GM15510 (cell line): ENCODE data around the gene GRM1.

Experiments used
- POLR2A ChIP-seq: IDR thresholded peaks from 3 replicates; pipeline ENCODE4 v1.6.1; 2011; ENCODE audit warnings: borderline replicate concordance; ENCODE audit not compliant: insufficient read length; ENCODE audit errors: extremely low read depth

GRM1 gene

GRCh38 chr6:146127447-146128215, 98.8 kb downstream of the GRM1 start:
- TF ChIP-seq POLR2A: no peak

DNA sequence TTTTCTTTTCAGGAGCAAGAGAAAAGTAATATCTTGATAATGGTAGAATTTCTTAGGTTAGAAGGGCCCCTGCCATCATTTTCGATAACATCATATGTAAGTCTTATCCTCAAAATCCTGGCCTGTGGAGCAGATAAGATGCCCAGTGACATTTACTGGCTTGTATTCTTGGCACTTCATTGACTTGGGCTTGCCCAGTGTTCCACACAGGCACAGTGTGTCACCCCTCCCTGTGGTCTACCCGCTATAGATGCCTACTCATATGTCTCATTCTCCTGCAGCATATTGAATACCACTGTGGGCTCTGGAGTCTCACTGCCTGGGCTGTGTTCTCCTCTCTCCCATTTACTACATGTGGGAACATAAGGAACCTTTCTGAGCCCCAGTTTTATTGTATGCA, 105.0 kb downstream of the GRM1 start:
- no peak for TF ChIP-seq POLR2A

- no peak for TF ChIP-seq POLR2A
Observed at GRCh38 chr6:146135167-146135566, 106.3 kb downstream of the GRM1 start.

DNA sequence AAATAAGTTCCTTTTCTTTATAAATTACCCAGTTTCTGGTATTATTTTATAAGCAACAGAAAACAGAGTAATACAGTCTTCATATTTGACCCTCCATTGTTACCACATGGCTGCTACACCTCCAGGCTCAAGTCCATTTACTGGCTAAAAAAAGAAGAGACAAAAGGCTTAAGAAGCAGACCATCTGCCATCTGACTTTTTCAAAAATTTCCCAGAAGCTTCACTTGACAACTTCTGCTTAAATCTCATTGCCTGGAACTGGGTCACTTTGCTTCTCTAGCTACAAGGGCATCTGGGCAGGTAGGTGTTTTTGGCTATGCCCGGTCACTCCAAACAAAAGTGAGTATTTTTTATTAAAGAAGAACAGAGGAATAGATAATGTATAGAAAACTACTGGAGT, 118.0 kb downstream of the GRM1 start:
- no peak for TF ChIP-seq POLR2A

DNA sequence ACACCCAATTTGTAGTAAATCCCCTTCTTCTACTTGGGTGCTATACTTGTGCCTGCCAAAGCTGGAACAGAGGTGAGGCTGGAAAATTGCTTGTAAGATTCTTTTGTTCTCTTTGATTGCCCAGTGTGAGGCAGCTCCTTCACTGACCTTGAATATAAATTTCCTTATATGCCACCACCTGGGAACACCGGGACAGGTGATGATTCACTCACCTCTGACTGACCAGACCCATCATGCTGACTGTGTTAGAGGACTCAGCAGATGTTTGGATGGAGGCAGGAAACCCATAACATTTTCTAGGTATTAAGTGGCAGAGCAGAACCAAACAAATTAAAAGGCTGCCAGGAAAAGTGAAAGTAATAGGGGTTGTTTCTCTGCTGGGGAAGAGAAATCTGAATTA, 120.9 kb downstream of the GRM1 start:
- TF ChIP-seq POLR2A: no peak

DNA sequence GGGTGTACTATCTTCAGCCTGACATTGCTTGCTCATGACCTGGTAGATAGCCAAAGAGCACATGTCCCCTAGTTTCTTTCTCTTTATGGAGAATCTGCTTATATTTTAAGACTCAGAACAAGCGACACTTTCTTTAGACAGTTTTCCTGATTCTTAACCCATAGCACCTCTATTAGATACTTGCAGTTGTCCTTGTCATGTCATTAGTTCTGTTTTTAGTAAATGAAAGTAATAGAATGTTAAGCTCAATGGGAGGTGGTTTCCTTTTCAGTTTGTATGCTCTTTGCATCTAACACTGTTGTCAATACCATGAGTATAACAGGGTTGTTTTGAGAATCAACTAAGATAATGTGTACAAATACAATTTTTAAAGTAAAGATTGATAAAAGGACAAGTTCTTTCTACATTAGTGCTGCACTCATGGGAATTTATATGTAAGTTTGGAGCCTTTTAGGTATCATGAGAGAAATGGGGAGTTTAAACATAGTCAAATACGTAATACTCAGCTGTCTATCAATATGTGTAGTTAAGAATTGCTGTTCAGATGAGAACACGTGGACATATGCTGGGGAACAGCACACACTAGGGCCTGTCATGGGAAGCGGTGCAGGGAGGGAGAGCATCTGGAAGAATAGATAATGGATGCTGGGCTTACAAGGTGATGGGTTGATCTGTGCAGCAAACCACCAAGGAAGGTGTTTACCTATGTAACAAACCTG, 124.3 kb downstream of the GRM1 start:
- TF ChIP-seq POLR2A: no peak

- no peak for TF ChIP-seq POLR2A
Observed at GRCh38 chr6:146154197-146154596, 125.3 kb downstream of the GRM1 start.

DNA sequence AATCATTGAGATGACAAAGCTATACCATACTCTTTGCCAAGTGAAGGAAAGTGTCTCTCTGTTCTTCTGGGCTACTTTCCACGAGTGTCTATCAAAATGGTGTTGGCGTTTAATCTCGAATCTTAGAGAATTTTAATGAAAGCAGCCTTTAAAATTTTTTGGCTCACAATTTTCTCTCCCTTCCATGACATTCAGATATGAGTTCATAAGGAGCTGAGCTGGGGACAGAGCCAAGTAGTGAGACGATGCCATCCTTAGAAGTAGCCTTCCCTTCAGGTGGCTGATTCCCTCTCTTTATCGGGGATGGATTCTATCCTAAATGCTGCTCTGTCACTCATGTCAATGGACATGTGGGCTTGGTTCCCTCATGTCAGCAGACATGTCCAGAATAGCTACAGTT, 132.8 kb downstream of the GRM1 start:
- no peak for TF ChIP-seq POLR2A

DNA sequence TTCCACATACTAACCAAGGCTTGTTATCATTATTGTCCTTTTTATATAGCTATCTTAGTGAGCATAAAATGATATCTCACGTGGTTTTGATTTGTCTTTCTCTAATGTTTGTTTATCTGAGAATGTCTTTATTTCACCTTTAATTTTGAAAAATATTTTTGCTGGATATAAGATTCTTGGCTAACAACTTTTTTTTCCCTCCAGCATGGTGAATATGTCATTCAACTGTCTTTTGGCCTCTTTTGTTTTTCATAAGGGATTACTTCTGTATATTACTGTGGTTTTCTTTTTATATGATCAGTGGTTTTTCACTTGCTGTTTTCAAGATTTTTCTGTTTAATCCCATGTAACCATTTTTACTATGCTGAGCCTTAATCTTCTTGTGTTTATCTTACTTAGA, 141.0 kb downstream of the GRM1 start:
- TF ChIP-seq POLR2A: no peak

GRCh38 chr6:146177785-146178184, 148.9 kb downstream of the GRM1 start:
- TF ChIP-seq POLR2A: no peak

GRCh38 chr6:146183831-146184230, 155.0 kb downstream of the GRM1 start:
- TF ChIP-seq POLR2A: no peak

- TF ChIP-seq POLR2A: no peak
Observed at GRCh38 chr6:146184701-146185100, 155.8 kb downstream of the GRM1 start.

GRCh38 chr6:146189131-146189530, 160.3 kb downstream of the GRM1 start:
- no peak for TF ChIP-seq POLR2A

DNA sequence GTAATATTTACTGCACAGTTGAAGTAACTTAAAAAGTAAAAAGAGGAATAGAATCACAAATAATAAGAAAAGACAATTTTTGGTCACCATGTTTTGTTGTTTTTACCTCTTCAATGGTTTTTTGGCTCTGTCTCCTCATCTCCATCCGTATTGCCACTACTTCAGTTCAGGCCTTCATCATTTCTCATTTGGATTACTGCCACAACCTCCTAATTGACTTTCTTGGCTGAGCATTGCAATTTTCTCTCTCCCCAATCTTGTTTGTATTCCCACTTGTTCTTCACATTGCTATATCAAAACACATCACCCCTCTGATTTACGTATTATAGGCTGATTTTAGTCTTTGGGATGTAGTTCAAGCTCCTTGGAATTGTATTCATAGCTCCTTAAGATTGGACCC, 161.7 kb downstream of the GRM1 start:
- TF ChIP-seq POLR2A: no peak

GRCh38 chr6:146191166-146191565, 162.3 kb downstream of the GRM1 start:
- TF ChIP-seq POLR2A: no peak

GRCh38 chr6:146191612-146192011, 162.8 kb downstream of the GRM1 start:
- TF ChIP-seq POLR2A: no peak
